Measurements from ENCODE around the gene NT5C.

The NT5C gene

GRCh38 chr17:75126954-75127353 lies 4.6 kb downstream of the NT5C start:
- in situ Hi-C loops (cut with HindIII; ENCODE audit: low pct_ligation_motif_present, low pct_unique_long_range_greater_than_20kb, low sequenced_read_pairs): loop anchor here (10.0 kb wide), 1 partner anchor 72 kb away; no protein-coding TSS in a partner anchor
- DNase-seq: no peak

- no peak for DNase-seq
- in situ Hi-C loops (cut with HindIII; ENCODE audit: low pct_ligation_motif_present, low pct_unique_long_range_greater_than_20kb, low sequenced_read_pairs): loop anchor here (10.0 kb wide), 1 partner anchor 71 kb away; no protein-coding TSS in a partner anchor
Measured at GRCh38 chr17:75125984-75126383, 5.6 kb downstream of the NT5C start.

- in situ Hi-C loops (cut with HindIII; ENCODE audit: low pct_ligation_motif_present, low pct_unique_long_range_greater_than_20kb, low sequenced_read_pairs): loop anchor here (10.0 kb wide), 1 partner anchor 70 kb away; no protein-coding TSS in a partner anchor
- peak; percentile 19 for DNase-seq
Measured at GRCh38 chr17:75124819-75125162, 6.8 kb downstream of the NT5C start.

GRCh38 chr17:75124041-75124818 lies 7.3 kb downstream of the NT5C start:
- in situ Hi-C loops (cut with HindIII; ENCODE audit: low pct_ligation_motif_present, low pct_unique_long_range_greater_than_20kb, low sequenced_read_pairs): loop anchor here (10.0 kb wide), 1 partner anchor 69 kb away; no protein-coding TSS in a partner anchor
- DNase-seq: peak; percentile 99

GRCh38 chr17:75118307-75118706 lies 13.2 kb downstream of the NT5C start:
- no peak for DNase-seq
- in situ Hi-C loops (cut with HindIII; ENCODE audit: low pct_ligation_motif_present, low pct_unique_long_range_greater_than_20kb, low sequenced_read_pairs): no loop called here

GRCh38 chr17:75116737-75117136 lies 14.8 kb downstream of the NT5C start:
- in situ Hi-C loops (cut with HindIII; ENCODE audit: low pct_ligation_motif_present, low pct_unique_long_range_greater_than_20kb, low sequenced_read_pairs): no loop called here
- DNase-seq: no peak

- in situ Hi-C loops (cut with HindIII; ENCODE audit: low pct_ligation_motif_present, low pct_unique_long_range_greater_than_20kb, low sequenced_read_pairs): no loop called here
- no peak for DNase-seq
Measured at GRCh38 chr17:75115555-75115954, 16.0 kb downstream of the NT5C start.

GRCh38 chr17:75114552-75115314 lies 16.8 kb downstream of the NT5C start:
- no peak for DNase-seq
- in situ Hi-C loops (cut with HindIII; ENCODE audit: low pct_ligation_motif_present, low pct_unique_long_range_greater_than_20kb, low sequenced_read_pairs): no loop called here

GRCh38 chr17:75113798-75114551 lies 17.6 kb downstream of the NT5C start:
- DNase-seq: peak; percentile 88
- in situ Hi-C loops (cut with HindIII; ENCODE audit: low pct_ligation_motif_present, low pct_unique_long_range_greater_than_20kb, low sequenced_read_pairs): no loop called here

- in situ Hi-C loops (cut with HindIII; ENCODE audit: low pct_ligation_motif_present, low pct_unique_long_range_greater_than_20kb, low sequenced_read_pairs): no loop called here
- DNase-seq: no peak
Measured at GRCh38 chr17:75111777-75112335, 19.7 kb downstream of the NT5C start.

- in situ Hi-C loops (cut with HindIII; ENCODE audit: low pct_ligation_motif_present, low pct_unique_long_range_greater_than_20kb, low sequenced_read_pairs): no loop called here
- peak; percentile 56 for DNase-seq
Measured at GRCh38 chr17:75110234-75110937, 21.2 kb downstream of the NT5C start.

- in situ Hi-C loops (cut with HindIII; ENCODE audit: low pct_ligation_motif_present, low pct_unique_long_range_greater_than_20kb, low sequenced_read_pairs): no loop called here
- peak; percentile 89 for DNase-seq
Measured at GRCh38 chr17:75109407-75110233, 21.9 kb downstream of the NT5C start, which contains the start of gene ARMC7. Gene ARMC7, plus strand, starts transcription at chr17:75109969. Its CDS starts 320 bp downstream, at chr17:75110289.

- in situ Hi-C loops (cut with HindIII; ENCODE audit: low pct_ligation_motif_present, low pct_unique_long_range_greater_than_20kb, low sequenced_read_pairs): no loop called here
- no peak for DNase-seq
Measured at GRCh38 chr17:75109046-75109406, 22.5 kb downstream of the NT5C start.

- DNase-seq: no peak
Measured at GRCh38 chr17:75108193-75108592, 23.3 kb downstream of the NT5C start.

GRCh38 chr17:75105126-75106080 lies 26.1 kb downstream of the NT5C start:
- in situ Hi-C loops (cut with HindIII; ENCODE audit: low pct_ligation_motif_present, low pct_unique_long_range_greater_than_20kb, low sequenced_read_pairs): no loop called here
- peak; percentile 65 for DNase-seq

More at GRCh38 chr17:75108193-75108592, 23.3 kb downstream of the NT5C start:
- in situ Hi-C loops (cut with HindIII; ENCODE audit: low pct_ligation_motif_present, low pct_unique_long_range_greater_than_20kb, low sequenced_read_pairs): no loop called here

Data from ACHN (cell line).